ENCODE measurements around the gene TXNDC17.

GRCh38 chr17:6611231-6611630 lies 29.6 kb upstream of the TXNDC17 start:
- TF ChIP-seq SIN3A (IDR thresholded peaks at IDR 0.05; ENCODE audit: borderline replicate concordance, insufficient read depth, low read length) (no peak), TAF1 (IDR thresholded peaks at IDR 0.05; ENCODE audit: borderline replicate concordance, insufficient read depth, low read length) (no peak), POLR2AphosphoS5 (IDR thresholded peaks at IDR 0.05; ENCODE audit: low read depth, low read length) (no peak)
- TF ChIP-seq, protein P1, sequence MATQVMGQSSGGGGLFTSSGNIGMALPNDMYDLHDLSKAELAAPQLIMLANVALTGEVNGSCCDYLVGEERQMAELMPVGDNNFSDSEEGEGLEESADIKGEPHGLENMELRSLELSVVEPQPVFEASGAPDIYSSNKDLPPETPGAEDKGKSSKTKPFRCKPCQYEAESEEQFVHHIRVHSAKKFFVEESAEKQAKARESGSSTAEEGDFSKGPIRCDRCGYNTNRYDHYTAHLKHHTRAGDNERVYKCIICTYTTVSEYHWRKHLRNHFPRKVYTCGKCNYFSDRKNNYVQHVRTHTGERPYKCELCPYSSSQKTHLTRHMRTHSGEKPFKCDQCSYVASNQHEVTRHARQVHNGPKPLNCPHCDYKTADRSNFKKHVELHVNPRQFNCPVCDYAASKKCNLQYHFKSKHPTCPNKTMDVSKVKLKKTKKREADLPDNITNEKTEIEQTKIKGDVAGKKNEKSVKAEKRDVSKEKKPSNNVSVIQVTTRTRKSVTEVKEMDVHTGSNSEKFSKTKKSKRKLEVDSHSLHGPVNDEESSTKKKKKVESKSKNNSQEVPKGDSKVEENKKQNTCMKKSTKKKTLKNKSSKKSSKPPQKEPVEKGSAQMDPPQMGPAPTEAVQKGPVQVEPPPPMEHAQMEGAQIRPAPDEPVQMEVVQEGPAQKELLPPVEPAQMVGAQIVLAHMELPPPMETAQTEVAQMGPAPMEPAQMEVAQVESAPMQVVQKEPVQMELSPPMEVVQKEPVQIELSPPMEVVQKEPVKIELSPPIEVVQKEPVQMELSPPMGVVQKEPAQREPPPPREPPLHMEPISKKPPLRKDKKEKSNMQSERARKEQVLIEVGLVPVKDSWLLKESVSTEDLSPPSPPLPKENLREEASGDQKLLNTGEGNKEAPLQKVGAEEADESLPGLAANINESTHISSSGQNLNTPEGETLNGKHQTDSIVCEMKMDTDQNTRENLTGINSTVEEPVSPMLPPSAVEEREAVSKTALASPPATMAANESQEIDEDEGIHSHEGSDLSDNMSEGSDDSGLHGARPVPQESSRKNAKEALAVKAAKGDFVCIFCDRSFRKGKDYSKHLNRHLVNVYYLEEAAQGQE (IDR thresholded peaks at IDR 0.05; ENCODE audit: insufficient read depth in 1 of 2, low read depth in 2 of 2, low read length in 2 of 2) = no peak

Measured in PFSK-1 (cell line).